Thymus (tissue), 11 donors: ENCODE data around the gene SCAANT1. TPM values are rescaled to one million over a fixed set of nuclear protein-coding genes. Genes with fewer than 3 reads are reported as not detected.

Source experiments
- DNase-seq, 9 donors: peaks; one replicate each; pipeline ENCODE4 v3.0.0-alpha.2; 2013; ENCODE audit warnings: low spot score in 9 of 9, low read depth in 6 of 9, missing footprints in 1 of 9
- H3K27ac ChIP-seq, 2 donors: one replicate each; pipeline ENCODE4 v1.5.1; 2013; ENCODE audit warnings: control low read depth in 1 of 2, low read depth in 1 of 2, low read length in 1 of 2, mild to moderate bottlenecking in 1 of 2, moderate library complexity in 1 of 2
- H3K27me3 ChIP-seq, 2 donors: one replicate each; pipeline ENCODE4 v1.5.1; 2013; ENCODE audit warnings: low read length in 1 of 2; ENCODE audit not compliant: control insufficient read depth in 2 of 2, insufficient read depth in 1 of 2
- H3K36me3 ChIP-seq, 2 donors: one replicate each; pipeline ENCODE4 v1.5.1; 2013; ENCODE audit warnings: low read length in 1 of 2, mild to moderate bottlenecking in 1 of 2, moderate library complexity in 1 of 2; ENCODE audit not compliant: control insufficient read depth in 2 of 2, insufficient read depth in 2 of 2
- H3K4me1 ChIP-seq, 2 donors: one replicate each; pipeline ENCODE4 v1.5.1; 2013; ENCODE audit warnings: low read length in 2 of 2; ENCODE audit not compliant: control insufficient read depth in 2 of 2, insufficient read depth in 2 of 2
- H3K4me3 ChIP-seq, 2 donors: one replicate each; pipeline ENCODE4 v1.5.1; 2013; ENCODE audit warnings: low read length in 2 of 2, control low read depth in 1 of 2, mild to moderate bottlenecking in 1 of 2
- H3K9me3 ChIP-seq, 2 donors: one replicate each; pipeline ENCODE4 v1.5.1; 2013; ENCODE audit warnings: low read length in 1 of 2, mild to moderate bottlenecking in 1 of 2; ENCODE audit not compliant: control insufficient read depth in 2 of 2, insufficient read depth in 1 of 2
- WGBS: extraction: QIAGEN DNeasy Blood & Tissue Kit; methylation state at CpG from one replicate; pipeline ENCODE4 v1.1.7; 2013; 5-methylcytosine and 5-hydroxymethylcytosine counted together
- polyA plus RNA-seq: library from polyadenylated mRNA; stranded (reverse); fragments of 200-250 nt; gene quantifications from one replicate; pipeline ENCODE4 v1.2.3, GENCODE V29; 2013
- total RNA-seq: library from RNA; stranded (reverse); fragments of 120-200 nt; gene quantifications from one replicate; pipeline ENCODE4 v1.2.4, GENCODE V29; 2013
- donor health status: healthy.

The SCAANT1 gene
- total and polyA plus RNA-seq, 2 donors: not detected

GRCh38 chr3:63910001-63910400, 2.2 kb downstream of the SCAANT1 start:
- peaks cover 13 to 19% of the 10 kb centered on the region in 2 donors for H3K4me1 ChIP-seq
- 97% methylated on average over 4 of the region's 4 CpGs for WGBS
- H3K27me3 ChIP-seq: no peaks in the 10 kb centered on the region
- no peaks in the 10 kb centered on the region for H3K9me3 ChIP-seq
- H3K4me3 ChIP-seq: no peak overlapping the region
- peaks cover 0 to 4% of the 10 kb centered on the region in 2 donors for H3K36me3 ChIP-seq
- DNase-seq: no peak
- H3K27ac ChIP-seq: no peak overlapping the region

GRCh38 chr3:63909431-63909830, 2.8 kb downstream of the SCAANT1 start:
- Histone ChIP-seq H3K9me3 (no peaks in the 10 kb centered on the region), H3K27me3 (no peaks in the 10 kb centered on the region), H3K27ac (no peak overlapping the region), H3K4me3 (no peak overlapping the region), H3K4me1 (peaks cover 13 to 19% of the 10 kb centered on the region in 2 donors), H3K36me3 (no peaks in the 10 kb centered on the region)
- 93% methylated on average over 2 of the region's 2 CpGs for WGBS
- no peak for DNase-seq

- H3K27ac ChIP-seq: no peak overlapping the region
- no peaks in the 10 kb centered on the region for H3K36me3 ChIP-seq
- 98% methylated on average over 1 of the region's 1 CpG for WGBS
- H3K27me3 ChIP-seq: no peaks in the 10 kb centered on the region
- H3K4me3 ChIP-seq: no peak overlapping the region
- H3K4me1 ChIP-seq: peaks cover 13 to 14% of the 10 kb centered on the region in 2 donors
- no peak for DNase-seq
- H3K9me3 ChIP-seq: no peaks in the 10 kb centered on the region
Measured at GRCh38 chr3:63908776-63909175, 3.4 kb downstream of the SCAANT1 start.

DNA sequence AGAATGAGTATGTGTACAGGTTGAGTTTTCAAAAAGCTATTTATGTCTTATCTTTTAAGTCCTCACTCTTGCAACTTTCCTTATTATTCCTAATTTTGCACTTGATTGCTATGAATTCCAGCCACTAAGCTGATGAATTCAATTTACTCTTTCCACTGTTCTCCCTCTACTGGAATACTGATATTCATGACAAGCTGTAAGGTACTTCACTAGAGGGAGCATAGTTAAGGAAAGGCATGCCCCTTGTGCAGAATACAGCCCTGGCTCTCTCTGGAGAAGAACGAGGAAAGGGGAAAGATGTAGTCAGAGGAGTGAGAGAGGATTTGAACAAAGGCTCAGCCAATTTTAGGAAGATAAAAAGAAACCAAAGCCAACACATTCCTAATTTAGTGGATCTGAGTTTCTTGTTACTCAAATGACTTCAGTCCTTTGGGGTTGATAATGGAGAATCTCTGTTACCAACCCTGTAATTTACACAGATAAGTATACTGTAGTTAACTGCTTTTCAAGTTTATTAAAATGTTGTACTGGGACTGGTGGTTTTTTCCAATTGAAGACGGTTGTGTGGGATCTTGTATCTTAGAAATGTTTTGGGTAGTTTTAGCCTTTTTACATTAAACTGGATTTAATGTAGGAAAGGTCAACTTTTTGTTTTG, 4.0 kb downstream of the SCAANT1 start:
- H3K9me3 ChIP-seq: no peaks in the 10 kb centered on the region
- H3K27me3 ChIP-seq: no peaks in the 10 kb centered on the region
- H3K27ac ChIP-seq: no peak overlapping the region
- WGBS: 94% methylated on average over 2 of the region's 2 CpGs
- no peaks in the 10 kb centered on the region for H3K36me3 ChIP-seq
- H3K4me3 ChIP-seq: no peak overlapping the region
- DNase-seq: no peak
- H3K4me1 ChIP-seq: peaks cover 8 to 9% of the 10 kb centered on the region in 2 donors

- 94% methylated on average over 4 of the region's 4 CpGs for WGBS
- DNase-seq: no peak
- no peak overlapping the region for H3K4me3 ChIP-seq
- no peak overlapping the region for H3K27ac ChIP-seq
- H3K27me3 ChIP-seq: no peaks in the 10 kb centered on the region
- H3K4me1 ChIP-seq: peaks cover 0 to 3% of the 10 kb centered on the region in 2 donors
- peaks cover 0 to 8% of the 10 kb centered on the region in 2 donors for H3K36me3 ChIP-seq
- no peaks in the 10 kb centered on the region for H3K9me3 ChIP-seq
Measured at GRCh38 chr3:63905731-63906620, 6.2 kb downstream of the SCAANT1 start.

DNA sequence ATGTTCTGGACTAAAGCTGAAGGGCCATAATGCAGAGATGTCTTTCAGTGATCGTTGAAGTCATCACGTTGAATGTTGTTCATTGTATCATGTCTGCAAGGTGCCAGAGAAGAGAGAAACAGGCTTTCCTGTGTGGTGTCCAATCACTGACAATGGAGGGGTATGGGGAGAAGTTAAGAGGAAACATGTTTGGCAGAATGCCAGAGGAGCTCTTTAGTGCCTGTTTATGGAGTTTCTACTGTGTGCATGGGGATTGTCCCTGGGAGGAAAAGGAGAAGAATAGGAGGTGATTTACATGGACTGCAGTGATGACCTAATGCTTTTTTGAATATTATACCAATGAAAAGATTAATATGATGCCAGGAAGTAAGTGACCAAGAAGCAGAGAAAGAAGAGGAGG, 11.7 kb downstream of the SCAANT1 start:
- Histone ChIP-seq H3K36me3 (peaks cover 8 to 29% of the 10 kb centered on the region in 2 donors), H3K27ac (no peak overlapping the region), H3K4me1 (no peaks in the 10 kb centered on the region), H3K4me3 (no peak overlapping the region), H3K9me3 (no peaks in the 10 kb centered on the region), H3K27me3 (no peaks in the 10 kb centered on the region)
- DNase-seq: no peak
- 55% methylated on average over 2 of the region's 2 CpGs for WGBS

DNA sequence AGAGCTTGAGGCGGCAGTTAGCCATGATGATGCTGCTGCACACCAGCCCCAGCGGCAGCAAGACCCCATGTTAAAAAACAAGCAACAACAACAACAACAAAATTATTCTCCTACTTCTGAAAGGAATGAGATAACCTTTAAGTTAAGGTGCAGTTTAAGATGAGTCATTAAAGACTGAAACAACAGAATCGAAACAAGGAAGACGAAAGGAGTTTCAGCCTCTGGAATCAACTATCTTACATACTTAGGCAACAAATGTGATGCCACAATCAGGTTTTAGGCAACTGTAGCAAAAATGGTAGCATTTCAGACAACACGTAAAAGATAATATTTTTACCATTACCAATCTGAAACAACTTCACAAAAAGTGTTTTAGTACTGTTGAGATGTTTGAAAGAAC, 12.2 kb downstream of the SCAANT1 start:
- no peak overlapping the region for H3K27ac ChIP-seq

GRCh38 chr3:63896332-63897030, 15.7 kb downstream of the SCAANT1 start:
- 93% methylated on average over 1 of the region's 1 CpG for WGBS
- Histone ChIP-seq H3K27me3 (no peaks in the 10 kb centered on the region), H3K27ac (no peak overlapping the region), H3K4me1 (no peaks in the 10 kb centered on the region), H3K4me3 (no peak overlapping the region), H3K36me3 (peaks cover 8 to 21% of the 10 kb centered on the region in 2 donors), H3K9me3 (no peaks in the 10 kb centered on the region)
- no peak for DNase-seq

More for the DNA sequence above, 12.2 kb downstream of the SCAANT1 start:
- Histone ChIP-seq H3K9me3 (no peaks in the 10 kb centered on the region), H3K4me1 (no peaks in the 10 kb centered on the region), H3K4me3 (no peak overlapping the region), H3K27me3 (no peaks in the 10 kb centered on the region), H3K36me3 (peaks cover 8 to 29% of the 10 kb centered on the region in 2 donors)
- no peak for DNase-seq
- WGBS: 99% methylated on average over 5 of the region's 5 CpGs
